MCF 10A (cell line): ENCODE results near the gene TSPAN31. TPM values are rescaled to one million over a fixed set of nuclear protein-coding genes. Genes with fewer than 3 reads are reported as not detected.

Source experiments
- BruUV-seq: library from RNA; stranded (reverse); fragments of 400-500 nt; replicated peaks from 2 replicates; lab custom pipeline; 2021; lab: Mats Ljungman, UMichigan
- CTCF ChIA-PET: fragments of 300-600 bp; sonication (Branson Sonifier 250); formaldehyde crosslinking; extraction: SDS; loops from one replicate; lab custom pipeline; 2021; ENCODE audit warnings: antibody characterized with exemption, inconsistent platforms; lab: Yijun Ruan, JAX
- POLR2A ChIA-PET: fragments of 300-600, 350-650 bp; sonication (Branson Sonifier 250); formaldehyde crosslinking; extraction: SDS; loops from one replicate; lab custom pipeline; 2020; ENCODE audit warnings: antibody characterized with exemption, inconsistent platforms; lab: Yijun Ruan, JAX
- DNase-seq: peaks from one replicate; pipeline ENCODE4 v3.0.0-alpha.2; 2018; ENCODE audit not compliant: unreplicated experiment
- H3K27ac Mint-ChIP-seq: one replicate; pipeline ENCODE4 v1.8.0; 2022; ENCODE audit warnings: mild to moderate bottlenecking, low read depth, mixed read lengths; ENCODE audit not compliant: unreplicated experiment
- H3K27me3 Mint-ChIP-seq: one replicate; pipeline ENCODE4 v1.8.0; 2022; ENCODE audit warnings: mixed read lengths; ENCODE audit not compliant: insufficient read depth, unreplicated experiment
- H3K36me3 Mint-ChIP-seq: one replicate; pipeline ENCODE4 v1.8.0; 2022; ENCODE audit warnings: mild to moderate bottlenecking, moderate library complexity, mixed read lengths; ENCODE audit not compliant: insufficient read depth, unreplicated experiment
- H3K4me1 Mint-ChIP-seq: one replicate; pipeline ENCODE4 v1.8.0; 2022; ENCODE audit warnings: mixed read lengths; ENCODE audit not compliant: insufficient read depth, unreplicated experiment
- H3K4me3 Mint-ChIP-seq: one replicate; pipeline ENCODE4 v1.8.0; 2022; ENCODE audit warnings: mild to moderate bottlenecking, moderate library complexity, mixed read lengths; ENCODE audit not compliant: unreplicated experiment
- H3K9me3 Mint-ChIP-seq: one replicate; pipeline ENCODE4 v1.8.0; 2022; ENCODE audit warnings: mixed read lengths; ENCODE audit not compliant: unreplicated experiment
- intact Hi-C: fragments of 100-400 bp; cut with micrococcal nuclease; formaldehyde crosslinking; loops from 2 replicates; pipeline ENCODE4 v1.14.1; 2022
- total RNA-seq: library from RNA; stranded (reverse); gene quantifications from 2 replicates; pipeline ENCODE4 v1.2.3, GENCODE V29; 2022
- TF ChIP-seq, protein P1 (sequence below): fragments of 200-600 bp; IDR thresholded peaks from one replicate; pipeline ENCODE4 v1.8.0; 2022; ENCODE audit warnings: antibody characterized with exemption, mild to moderate bottlenecking; ENCODE audit not compliant: unreplicated experiment

TSPAN31 gene
- total RNA-seq, 1 experiment from 2014 or later = 24.8 TPM

DNA sequence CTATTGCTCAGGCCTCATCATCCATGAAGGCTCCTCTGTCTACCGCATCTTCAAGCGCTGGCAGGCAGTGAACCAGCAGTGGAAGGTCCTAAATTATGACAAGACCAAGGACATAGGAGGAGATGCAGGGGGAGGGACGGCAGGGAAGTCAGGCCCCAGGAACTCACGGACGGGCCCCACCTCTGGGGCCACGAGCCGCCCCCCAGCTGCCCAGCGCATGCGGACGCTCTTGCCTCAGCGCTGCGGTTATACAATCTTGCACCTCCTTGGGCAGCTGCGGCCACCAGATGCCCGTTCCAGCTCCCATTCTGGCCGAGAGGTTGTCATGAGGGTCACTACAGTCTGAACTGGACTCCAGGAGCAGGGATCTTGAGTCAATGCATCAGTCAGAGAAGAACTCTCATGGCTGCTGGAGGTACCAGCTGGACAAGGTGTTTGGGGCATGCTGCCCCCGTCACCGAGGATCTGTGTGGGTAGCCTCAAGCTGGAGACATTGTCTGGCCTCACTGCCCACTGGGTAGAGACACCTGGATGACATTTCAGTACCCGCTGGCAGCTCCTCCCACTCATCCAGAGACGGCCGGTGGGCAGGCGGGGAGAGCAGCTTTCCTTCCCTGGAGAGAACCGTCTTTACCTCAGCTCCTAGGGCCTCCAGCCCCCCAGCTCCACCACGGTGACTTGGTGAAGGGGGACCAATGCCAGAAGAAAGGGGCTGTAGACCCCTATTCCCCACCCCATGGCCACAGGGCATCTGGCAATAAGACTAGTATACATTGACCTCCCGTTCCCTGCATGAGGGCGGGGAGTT, 13.9 kb downstream of the TSPAN31 start:
- Mint-ChIP-seq H3K4me3 (no peak overlapping the region), H3K36me3 (peaks cover 19% of the 10 kb centered on the region), H3K9me3 (no peaks in the 10 kb centered on the region), H3K4me1 (peaks cover 20% of the 10 kb centered on the region), H3K27me3 (no peaks in the 10 kb centered on the region), H3K27ac (no peak overlapping the region)
- DNase-seq = no peak
- intact Hi-C loops = no loop called here
- ChIA-PET CTCF (interaction anchor here (0.5 to 2.3 kb wide), 15 partner anchors 9 to 299 kb away, joined by 3 to 13 read pairs (median 4); partner anchors contain the start of gene GLI1), POLR2A (interaction anchor here (0.9 to 2.0 kb wide), 3 partner anchors 13 to 24 kb away, joined by 3 to 8 read pairs (median 5); partner anchors contain the start of genes EEF1AKMT3, METTL1, TSFM and TSPAN31)
- no TSS peak for BruUV-seq
- TF ChIP-seq, protein P1, sequence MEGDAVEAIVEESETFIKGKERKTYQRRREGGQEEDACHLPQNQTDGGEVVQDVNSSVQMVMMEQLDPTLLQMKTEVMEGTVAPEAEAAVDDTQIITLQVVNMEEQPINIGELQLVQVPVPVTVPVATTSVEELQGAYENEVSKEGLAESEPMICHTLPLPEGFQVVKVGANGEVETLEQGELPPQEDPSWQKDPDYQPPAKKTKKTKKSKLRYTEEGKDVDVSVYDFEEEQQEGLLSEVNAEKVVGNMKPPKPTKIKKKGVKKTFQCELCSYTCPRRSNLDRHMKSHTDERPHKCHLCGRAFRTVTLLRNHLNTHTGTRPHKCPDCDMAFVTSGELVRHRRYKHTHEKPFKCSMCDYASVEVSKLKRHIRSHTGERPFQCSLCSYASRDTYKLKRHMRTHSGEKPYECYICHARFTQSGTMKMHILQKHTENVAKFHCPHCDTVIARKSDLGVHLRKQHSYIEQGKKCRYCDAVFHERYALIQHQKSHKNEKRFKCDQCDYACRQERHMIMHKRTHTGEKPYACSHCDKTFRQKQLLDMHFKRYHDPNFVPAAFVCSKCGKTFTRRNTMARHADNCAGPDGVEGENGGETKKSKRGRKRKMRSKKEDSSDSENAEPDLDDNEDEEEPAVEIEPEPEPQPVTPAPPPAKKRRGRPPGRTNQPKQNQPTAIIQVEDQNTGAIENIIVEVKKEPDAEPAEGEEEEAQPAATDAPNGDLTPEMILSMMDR = no peak

DNA sequence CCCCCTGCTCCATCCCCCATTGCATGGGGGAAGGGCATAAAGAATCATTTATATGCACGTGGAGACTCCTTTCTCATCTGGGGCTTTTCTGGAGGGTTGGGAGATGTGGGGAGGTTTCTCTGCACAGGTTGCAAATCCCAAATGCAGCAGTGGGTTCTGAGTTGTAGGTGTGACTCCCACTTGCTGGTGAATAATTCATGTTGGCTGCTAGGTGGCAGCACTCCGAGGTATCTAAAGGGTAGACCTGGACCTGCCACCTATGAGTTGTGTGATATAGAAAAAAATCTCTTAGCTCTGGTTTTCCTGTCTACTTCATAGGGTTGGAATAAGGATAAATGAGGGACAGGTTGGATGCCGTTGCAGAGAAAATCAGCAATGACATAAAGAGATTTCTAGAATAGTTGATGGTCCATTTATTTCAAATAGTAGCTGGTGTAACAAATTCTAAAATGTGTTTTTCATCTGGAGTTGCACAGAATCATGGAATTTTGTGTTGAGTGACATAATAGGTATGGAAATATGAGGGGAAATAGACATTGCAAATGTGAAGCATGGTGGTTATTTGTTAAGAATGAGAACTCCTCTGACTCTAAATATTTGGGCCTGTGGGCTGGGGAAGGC, 14.6 kb downstream of the TSPAN31 start:
- ChIA-PET CTCF (interaction anchor here (0.6 to 2.3 kb wide), 20 partner anchors 8 to 1176 kb away, joined by 3 to 13 read pairs (median 4); partner anchors contain the start of genes EEF1AKMT3 and METTL1), POLR2A (interaction anchor here (0.6 to 2.0 kb wide), 5 partner anchors 13 to 49 kb away, joined by 3 to 8 read pairs (median 3); partner anchors contain the start of genes EEF1AKMT3, METTL1, TSFM and TSPAN31)
- no peaks in the 10 kb centered on the region for H3K27me3 Mint-ChIP-seq
- no peaks in the 10 kb centered on the region for H3K9me3 Mint-ChIP-seq
- H3K36me3 Mint-ChIP-seq = peaks cover 25% of the 10 kb centered on the region
- no TSS peak for BruUV-seq
- H3K4me3 Mint-ChIP-seq = no peak overlapping the region
- TF ChIP-seq, protein P1 = peak; percentile 33
- H3K27ac Mint-ChIP-seq = no peak overlapping the region
- H3K4me1 Mint-ChIP-seq = peaks cover 21% of the 10 kb centered on the region
- intact Hi-C loops = no loop called here
- peak; percentile 63 for DNase-seq

DNA sequence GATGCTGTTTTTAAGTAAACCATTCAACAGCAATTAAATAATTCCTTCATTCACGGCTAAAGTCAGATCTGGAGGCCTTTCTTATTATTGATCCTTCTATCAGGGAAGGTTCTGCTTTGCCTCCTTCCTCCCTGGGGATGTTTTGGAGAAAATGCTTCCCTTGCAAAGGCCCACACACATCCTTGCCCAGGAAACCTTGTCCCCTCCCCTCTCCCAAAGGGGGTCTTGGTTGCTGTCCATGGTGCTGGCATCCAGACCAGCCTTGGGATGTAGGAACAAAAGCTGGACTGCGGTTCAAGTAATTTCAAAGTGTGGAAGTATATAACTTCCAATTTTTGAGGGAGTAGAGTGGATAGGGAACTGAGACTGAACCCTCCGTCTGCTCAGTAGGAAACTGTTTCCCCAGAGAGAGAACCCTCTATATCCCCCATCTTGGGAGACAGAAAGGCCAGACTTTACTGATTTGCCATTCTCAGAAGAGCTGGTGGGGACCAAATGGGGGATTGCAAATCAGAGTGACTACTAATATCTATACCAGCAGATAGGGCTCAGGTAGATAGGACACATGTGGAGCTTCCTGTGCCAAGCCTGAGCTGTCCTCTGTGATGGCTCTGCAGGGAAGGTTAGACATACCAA, 15.6 kb downstream of the TSPAN31 start:
- TF ChIP-seq, protein P1 = no peak
- POLR2A ChIA-PET = interaction anchor here (1.2 to 2.0 kb wide), 2 partner anchors 14 to 23 kb away, joined by 3 to 8 read pairs; partner anchors contain the start of gene TSFM
- no peak overlapping the region for H3K27ac Mint-ChIP-seq
- H3K36me3 Mint-ChIP-seq = peaks cover 25% of the 10 kb centered on the region
- no TSS peak for BruUV-seq
- H3K27me3 Mint-ChIP-seq = no peaks in the 10 kb centered on the region
- peaks cover 18% of the 10 kb centered on the region for H3K4me1 Mint-ChIP-seq
- CTCF ChIA-PET = interaction anchor here (0.5 to 2.3 kb wide), 6 partner anchors 8 to 207 kb away, joined by 3 to 13 read pairs (median 4); partner anchors contain the start of gene CDK4
- H3K9me3 Mint-ChIP-seq = no peaks in the 10 kb centered on the region
- intact Hi-C loops = no loop called here
- H3K4me3 Mint-ChIP-seq = no peak overlapping the region
- no peak for DNase-seq
